WTC11 (cell line): ENCODE results near the gene BCLAF1. TPM values are rescaled to one million over a fixed set of nuclear protein-coding genes. Genes with fewer than 3 reads are reported as not detected.

Source experiments
- ATAC-seq: fragments of 200-7000 bp; cut with Tn5 transposase; 2 replicates; pipeline ENCODE4 v1.10.0; 2021; ENCODE audit warnings: mild to moderate bottlenecking, moderate library complexity
- CTCF ChIA-PET: fragments of 300-600 bp; sonication (Branson Sonifier 250); formaldehyde crosslinking; loops from one replicate; lab custom pipeline; 2021; ENCODE audit warnings: antibody characterized with exemption; lab: Charles Lee
- POLR2A ChIA-PET: fragments of 350-600 bp; sonication (Branson Sonifier 250); formaldehyde crosslinking; loops from one replicate; lab custom pipeline; 2021; ENCODE audit warnings: antibody characterized with exemption; lab: Charles Lee
- DNase-seq: peaks from one replicate; pipeline ENCODE4 v3.0.0; 2021; ENCODE audit warnings: low spot score
- H3K27ac Mint-ChIP-seq: 2 replicates; pipeline ENCODE4 v1.8.0; 2021; ENCODE audit warnings: mixed read lengths
- H3K27me3 Mint-ChIP-seq: 2 replicates; pipeline ENCODE4 v1.8.0; 2021; ENCODE audit warnings: low read depth, mild to moderate bottlenecking, moderate library complexity, mixed read lengths
- H3K36me3 Mint-ChIP-seq: 2 replicates; pipeline ENCODE4 v1.8.0; 2021; ENCODE audit warnings: mixed read lengths
- H3K4me1 Mint-ChIP-seq: 2 replicates; pipeline ENCODE4 v1.8.0; 2022; ENCODE audit warnings: mixed read lengths
- H3K4me3 Mint-ChIP-seq: 2 replicates; pipeline ENCODE4 v1.8.0; 2021; ENCODE audit warnings: mild to moderate bottlenecking, moderate library complexity, mixed read lengths
- H3K9me3 Mint-ChIP-seq: 2 replicates; pipeline ENCODE4 v1.8.0; 2021; ENCODE audit warnings: mixed read lengths
- ATF3 ChIP-seq: sonication (generic); formaldehyde crosslinking; conservative IDR thresholded peaks from 2 replicates; pipeline ENCODE4 v1.8.1; 2022; ENCODE audit warnings: mild to moderate bottlenecking, missing genetic modification reagents
- CDX4 ChIP-seq: fragments of 250-450 bp; sonication (Bioruptor Pico); IDR thresholded peaks from 2 replicates; pipeline ENCODE4 v1.9.0; 2021; ENCODE audit warnings: moderate library complexity, mild to moderate bottlenecking, inconsistent platforms, borderline replicate concordance
- ELF4 ChIP-seq: sonication (generic); formaldehyde crosslinking; IDR thresholded peaks from 2 replicates; pipeline ENCODE4 v1.8.1; 2022; ENCODE audit warnings: low read depth, mild to moderate bottlenecking, moderate library complexity, missing genetic modification reagents
- EMX1 ChIP-seq: fragments of 250-450 bp; sonication (Bioruptor Pico); IDR thresholded peaks from 2 replicates; pipeline ENCODE4 v1.8.0; 2021; ENCODE audit warnings: mild to moderate bottlenecking
- ERG ChIP-seq: fragments of 250-450 bp; sonication (Bioruptor Pico); IDR thresholded peaks from 2 replicates; pipeline ENCODE4 v1.8.0; 2021; ENCODE audit warnings: mild to moderate bottlenecking
- FOXJ3 ChIP-seq: sonication (generic); formaldehyde crosslinking; IDR thresholded peaks from 2 replicates; pipeline ENCODE4 v1.9.0; 2021; ENCODE audit warnings: missing genetic modification reagents, mild to moderate bottlenecking, borderline replicate concordance
- GABPB1 ChIP-seq: sonication (generic); formaldehyde crosslinking; IDR thresholded peaks from 2 replicates; pipeline ENCODE4 v1.8.1; 2023; ENCODE audit warnings: mild to moderate bottlenecking, missing genetic modification reagents
- GRHL2 ChIP-seq: fragments of 250-450 bp; sonication (Bioruptor Pico); IDR thresholded peaks from 2 replicates; pipeline ENCODE4 v1.8.0; 2022; ENCODE audit warnings: mild to moderate bottlenecking, moderate library complexity; ENCODE audit not compliant: insufficient replicate concordance, severe bottlenecking
- JUN ChIP-seq: sonication (generic); formaldehyde crosslinking; IDR thresholded peaks from 2 replicates; pipeline ENCODE4 v1.8.0; 2023; ENCODE audit warnings: mild to moderate bottlenecking, missing genetic modification reagents
- MXD4 ChIP-seq: fragments of 250-450 bp; sonication (Bioruptor Pico); IDR thresholded peaks from 2 replicates; pipeline ENCODE4 v1.8.0; 2021; ENCODE audit warnings: mild to moderate bottlenecking, moderate library complexity, borderline replicate concordance
- NFATC4 ChIP-seq: fragments of 250-450 bp; sonication (Bioruptor Pico); IDR thresholded peaks from 2 replicates; pipeline ENCODE4 v1.9.0; 2021; ENCODE audit warnings: mild to moderate bottlenecking
- NFE2L1 ChIP-seq: sonication (generic); formaldehyde crosslinking; IDR thresholded peaks from 2 replicates; pipeline ENCODE4 v1.8.1; 2023; ENCODE audit warnings: missing genetic modification reagents
- NFYB ChIP-seq: sonication (generic); formaldehyde crosslinking; conservative IDR thresholded peaks from 2 replicates; pipeline ENCODE4 v1.8.0; 2022; ENCODE audit warnings: low read depth, missing genetic modification reagents
- RELA ChIP-seq: sonication (generic); formaldehyde crosslinking; IDR thresholded peaks from 2 replicates; pipeline ENCODE4 v1.8.1; 2022; ENCODE audit warnings: missing genetic modification reagents, mild to moderate bottlenecking, borderline replicate concordance
- TCF7 ChIP-seq: sonication (generic); formaldehyde crosslinking; IDR thresholded peaks from 2 replicates; pipeline ENCODE4 v1.8.0; 2022; ENCODE audit warnings: mild to moderate bottlenecking, low read depth, missing genetic modification reagents, moderate library complexity
- TP53 ChIP-seq: sonication (generic); formaldehyde crosslinking; IDR thresholded peaks from 2 replicates; pipeline ENCODE4 v1.8.1; 2023; ENCODE audit warnings: mild to moderate bottlenecking, missing genetic modification reagents
- ZNF121 ChIP-seq: sonication (generic); formaldehyde crosslinking; IDR thresholded peaks from 2 replicates; pipeline ENCODE4 v1.8.0; 2023; ENCODE audit warnings: missing genetic modification reagents
- ZNF396 ChIP-seq: fragments of 250-450 bp; sonication (Bioruptor Pico); IDR thresholded peaks from 2 replicates; pipeline ENCODE4 v1.8.0; 2021; ENCODE audit warnings: mild to moderate bottlenecking, moderate library complexity, borderline replicate concordance
- ZNF416 ChIP-seq: fragments of 250-450 bp; sonication (Bioruptor Pico); IDR thresholded peaks from 2 replicates; pipeline ENCODE4 v1.9.0; 2021; ENCODE audit warnings: mild to moderate bottlenecking, inconsistent platforms
- ZNF532 ChIP-seq: fragments of 250-450 bp; sonication (Bioruptor Pico); IDR thresholded peaks from 2 replicates; pipeline ENCODE4 v1.9.0; 2021; ENCODE audit warnings: mild to moderate bottlenecking, borderline replicate concordance
- total RNA-seq: library from RNA; stranded (reverse); gene quantifications from 3 replicates; pipeline ENCODE4 v1.2.3, GENCODE V29; 2021
- TF ChIP-seq, protein P1 (sequence below): sonication (generic); formaldehyde crosslinking; IDR thresholded peaks from 2 replicates; pipeline ENCODE4 v1.8.1; 2023; ENCODE audit warnings: mild to moderate bottlenecking, missing genetic modification reagents
- TF ChIP-seq, protein P2 (sequence below): sonication (generic); formaldehyde crosslinking; IDR thresholded peaks from 2 replicates; pipeline ENCODE4 v1.8.0; 2022; ENCODE audit warnings: mild to moderate bottlenecking, missing genetic modification reagents
- TF ChIP-seq, protein P3 (sequence below): sonication (generic); formaldehyde crosslinking; IDR thresholded peaks from 2 replicates; pipeline ENCODE4 v1.8.1; 2022; ENCODE audit warnings: mild to moderate bottlenecking, missing genetic modification reagents, moderate library complexity, borderline replicate concordance

BCLAF1 gene
- total RNA-seq, 1 experiment from 2014 or later, result 184 TPM

- POLR2A ChIA-PET, result no interaction called here
- TF ChIP-seq, protein P1, sequence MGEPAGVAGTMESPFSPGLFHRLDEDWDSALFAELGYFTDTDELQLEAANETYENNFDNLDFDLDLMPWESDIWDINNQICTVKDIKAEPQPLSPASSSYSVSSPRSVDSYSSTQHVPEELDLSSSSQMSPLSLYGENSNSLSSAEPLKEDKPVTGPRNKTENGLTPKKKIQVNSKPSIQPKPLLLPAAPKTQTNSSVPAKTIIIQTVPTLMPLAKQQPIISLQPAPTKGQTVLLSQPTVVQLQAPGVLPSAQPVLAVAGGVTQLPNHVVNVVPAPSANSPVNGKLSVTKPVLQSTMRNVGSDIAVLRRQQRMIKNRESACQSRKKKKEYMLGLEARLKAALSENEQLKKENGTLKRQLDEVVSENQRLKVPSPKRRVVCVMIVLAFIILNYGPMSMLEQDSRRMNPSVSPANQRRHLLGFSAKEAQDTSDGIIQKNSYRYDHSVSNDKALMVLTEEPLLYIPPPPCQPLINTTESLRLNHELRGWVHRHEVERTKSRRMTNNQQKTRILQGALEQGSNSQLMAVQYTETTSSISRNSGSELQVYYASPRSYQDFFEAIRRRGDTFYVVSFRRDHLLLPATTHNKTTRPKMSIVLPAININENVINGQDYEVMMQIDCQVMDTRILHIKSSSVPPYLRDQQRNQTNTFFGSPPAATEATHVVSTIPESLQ (CRISPR knock-in tag), result no peak
- no peak for TF ChIP-seq GRHL2 (CRISPR knock-in tag)
- no peak for TF ChIP-seq NFATC4 (CRISPR knock-in tag)
- no peak for TF ChIP-seq ELF4 (CRISPR knock-in tag)
- no peak for TF ChIP-seq TP53 (CRISPR knock-in tag)
- TF ChIP-seq MXD4 (CRISPR knock-in tag), result no peak
- TF ChIP-seq ZNF416 (CRISPR knock-in tag), result no peak
- TF ChIP-seq ZNF396 (CRISPR knock-in tag), result no peak
- TF ChIP-seq ERG, result no peak
- no peak for TF ChIP-seq EMX1 (CRISPR knock-in tag)
- no peak for TF ChIP-seq ATF3 (CRISPR knock-in tag)
- no peak for TF ChIP-seq CDX4 (CRISPR knock-in tag)
- no peaks in the 10 kb centered on the region for H3K4me1 Mint-ChIP-seq
- no peak overlapping the region for H3K27ac Mint-ChIP-seq
- no peak for DNase-seq
- CTCF ChIA-PET, result interaction anchor here (1.6 kb wide), 1 partner anchor 84 kb away, joined by 3 read pairs; no protein-coding TSS in a partner anchor
- ATAC-seq, result no peak
- no peak overlapping the region for H3K4me3 Mint-ChIP-seq
- H3K9me3 Mint-ChIP-seq, result no peaks in the 10 kb centered on the region
- H3K36me3 Mint-ChIP-seq, result peaks cover 22% of the 10 kb centered on the region
- H3K27me3 Mint-ChIP-seq, result no peaks in the 10 kb centered on the region
Measured at GRCh38 chr6:136232701-136233100, 56.9 kb downstream of the BCLAF1 start.

- TF ChIP-seq RELA (CRISPR knock-in tag) (no peak), EMX1 (CRISPR knock-in tag) (no peak), GABPB1 (CRISPR knock-in tag) (no peak), TCF7 (CRISPR knock-in tag) (no peak), ZNF532 (CRISPR knock-in tag) (no peak), FOXJ3 (CRISPR knock-in tag) (no peak), ZNF121 (no peak), JUN (CRISPR knock-in tag) (no peak), TP53 (CRISPR knock-in tag) (no peak), NFE2L1 (no peak), NFYB (CRISPR knock-in tag) (no peak), NFATC4 (CRISPR knock-in tag) (no peak)
- TF ChIP-seq, protein P2, sequence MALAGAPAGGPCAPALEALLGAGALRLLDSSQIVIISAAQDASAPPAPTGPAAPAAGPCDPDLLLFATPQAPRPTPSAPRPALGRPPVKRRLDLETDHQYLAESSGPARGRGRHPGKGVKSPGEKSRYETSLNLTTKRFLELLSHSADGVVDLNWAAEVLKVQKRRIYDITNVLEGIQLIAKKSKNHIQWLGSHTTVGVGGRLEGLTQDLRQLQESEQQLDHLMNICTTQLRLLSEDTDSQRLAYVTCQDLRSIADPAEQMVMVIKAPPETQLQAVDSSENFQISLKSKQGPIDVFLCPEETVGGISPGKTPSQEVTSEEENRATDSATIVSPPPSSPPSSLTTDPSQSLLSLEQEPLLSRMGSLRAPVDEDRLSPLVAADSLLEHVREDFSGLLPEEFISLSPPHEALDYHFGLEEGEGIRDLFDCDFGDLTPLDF (CRISPR knock-in tag), result no peak
- TF ChIP-seq, protein P3, sequence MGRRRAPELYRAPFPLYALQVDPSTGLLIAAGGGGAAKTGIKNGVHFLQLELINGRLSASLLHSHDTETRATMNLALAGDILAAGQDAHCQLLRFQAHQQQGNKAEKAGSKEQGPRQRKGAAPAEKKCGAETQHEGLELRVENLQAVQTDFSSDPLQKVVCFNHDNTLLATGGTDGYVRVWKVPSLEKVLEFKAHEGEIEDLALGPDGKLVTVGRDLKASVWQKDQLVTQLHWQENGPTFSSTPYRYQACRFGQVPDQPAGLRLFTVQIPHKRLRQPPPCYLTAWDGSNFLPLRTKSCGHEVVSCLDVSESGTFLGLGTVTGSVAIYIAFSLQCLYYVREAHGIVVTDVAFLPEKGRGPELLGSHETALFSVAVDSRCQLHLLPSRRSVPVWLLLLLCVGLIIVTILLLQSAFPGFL (CRISPR knock-in tag), result no peak
- Mint-ChIP-seq H3K27me3 (no peaks in the 10 kb centered on the region), H3K4me3 (no peak overlapping the region), H3K9me3 (no peaks in the 10 kb centered on the region), H3K4me1 (no peaks in the 10 kb centered on the region), H3K36me3 (peaks cover 13% of the 10 kb centered on the region), H3K27ac (no peak overlapping the region)
- POLR2A ChIA-PET, result no interaction called here
- DNase-seq, result no peak
- CTCF ChIA-PET, result no interaction called here
- ATAC-seq, result no peak
Measured at GRCh38 chr6:136230219-136230853, 59.3 kb downstream of the BCLAF1 start.
